K562 (cell line): ENCODE data around the gene NVL. TPM values are rescaled to one million over a fixed set of nuclear protein-coding genes. Genes with fewer than 3 reads are reported as not detected.

ENCODE experiments used
- CBX5 ChIP-seq: IDR thresholded peaks from 2 replicates; pipeline ENCODE4 v1.6.1; 2014; ENCODE audit warnings: low read depth, borderline replicate concordance
- EHMT2 ChIP-seq: fragments of 450-650 bp; IDR thresholded peaks from 2 replicates; pipeline ENCODE4 v1.6.1; 2018; ENCODE audit warnings: antibody characterized with exemption
- HLTF ChIP-seq: fragments of 450-650 bp; IDR thresholded peaks from 2 replicates; pipeline ENCODE4 v1.6.1; 2016
- HMGN3 ChIP-seq: IDR thresholded peaks from 2 replicates; pipeline ENCODE4 v1.6.1; 2011; ENCODE audit warnings: borderline replicate concordance, low read depth, mild to moderate bottlenecking, mixed read lengths, low read length; ENCODE audit not compliant: insufficient read length; ENCODE audit errors: extremely low read depth
- MCM2 ChIP-seq: fragments of 450-650 bp; IDR thresholded peaks from 2 replicates; pipeline ENCODE4 v1.6.1; 2017; ENCODE audit warnings: low read depth, mild to moderate bottlenecking
- MCM7 ChIP-seq, 2 experiments: fragments of 450-650 bp; IDR thresholded peaks; 2 replicates each; pipeline ENCODE4 v1.6.1; 2016 to 2018
- RBM17 ChIP-seq: fragments of 200-400 bp; formaldehyde crosslinking; IDR thresholded peaks from 2 replicates; pipeline ENCODE4 v1.6.1; 2017; ENCODE audit warnings: low read depth, mild to moderate bottlenecking, low read length, borderline replicate concordance
- SP1 ChIP-seq: sonication (generic); formaldehyde crosslinking; IDR thresholded peaks from 2 replicates; pipeline ENCODE4 v1.8.1; 2022; ENCODE audit warnings: mild to moderate bottlenecking, missing genetic modification reagents
- SRSF9 ChIP-seq: fragments of 200-400 bp; formaldehyde crosslinking; IDR thresholded peaks from 2 replicates; pipeline ENCODE4 v1.6.1; 2017; ENCODE audit warnings: low read depth, low read length, borderline replicate concordance
- STAT5A ChIP-seq: IDR thresholded peaks from 2 replicates; pipeline ENCODE4 v1.6.1; 2012; ENCODE audit warnings: low read length, inconsistent platforms, borderline replicate concordance
- TAF7 ChIP-seq: fragments of 450-650 bp; IDR thresholded peaks from 2 replicates; pipeline ENCODE4 v1.6.1; 2016; ENCODE audit warnings: missing genetic modification characterization, missing compliant biosample characterization
- TCFL5 ChIP-seq: fragments of 250-450 bp; sonication (Bioruptor Pico); conservative IDR thresholded peaks from 2 replicates; pipeline ENCODE4 v1.6.1; 2021; ENCODE audit warnings: mild to moderate bottlenecking, moderate library complexity, matching md5 sums
- TFAM ChIP-seq: fragments of 250-450 bp; sonication (Bioruptor Pico); conservative IDR thresholded peaks from 2 replicates; pipeline ENCODE4 v1.5.0; 2021; ENCODE audit warnings: mild to moderate bottlenecking, moderate library complexity
- XRCC5 ChIP-seq: fragments of 200-400 bp; formaldehyde crosslinking; IDR thresholded peaks from 2 replicates; pipeline ENCODE4 v1.6.1; 2017; ENCODE audit warnings: low read depth, mild to moderate bottlenecking, low read length
- ZFPM2 ChIP-seq: fragments of 250-450 bp; sonication (Bioruptor Pico); IDR thresholded peaks from 2 replicates; pipeline ENCODE4 v1.5.1; 2022; ENCODE audit warnings: mild to moderate bottlenecking
- ZKSCAN1 ChIP-seq: fragments of 150-350 bp; IDR thresholded peaks from 2 replicates; pipeline ENCODE4 v1.6.1; 2016; ENCODE audit warnings: low read depth, low read length
- ZNF316 ChIP-seq: fragments of 450-650 bp; IDR thresholded peaks from 2 replicates; pipeline ENCODE4 v1.6.1; 2016
- polyA plus RNA-seq, 8 experiments: library from polyadenylated mRNA; depleted of rRNA in 4 of 8; stranded (reverse) in 5 of 8; unstranded in 3 of 8; fragments of >200 nt; fragmentation: Nextera tagmentation in 2 of 8; fragmentation: Illumina TruSeq in 1 of 8; extraction: Ambion mirVana in 2 of 8; extraction: Trizol in 1 of 8; gene quantifications; 2 replicates each; pipeline versions ENCODE4 v1.2.1 to v1.2.3, GENCODE V29; 2011 to 2014; ENCODE audit warnings: inconsistent platforms in 1 of 8, missing spikeins in 1 of 8
- total RNA-seq, 7 experiments: library from RNA; depleted of rRNA in 6 of 7; stranded (reverse); fragments of >200 nt in 6 of 7; fragmentation: Illumina TruSeq in 2 of 7; extraction: Trizol in 2 of 7; gene quantifications; 2 replicates each; pipeline versions ENCODE4 v1.2.1 to v1.2.3, GENCODE V29; 2011 to 2021; ENCODE audit warnings: low replicate concordance in 1 of 7
- TF ChIP-seq, protein P1 (sequence below): fragments of 250-450 bp; sonication (Bioruptor Pico); IDR thresholded peaks from 2 replicates; pipeline ENCODE4 v1.4.0; 2020; ENCODE audit warnings: borderline replicate concordance
- TF ChIP-seq, protein P2 (sequence below): fragments of 250-450 bp; sonication (Bioruptor Pico); IDR thresholded peaks from 2 replicates; pipeline ENCODE4 v1.8.0; 2022; ENCODE audit warnings: inconsistent platforms, mild to moderate bottlenecking, moderate library complexity, borderline replicate concordance
- TF ChIP-seq, protein P3 (sequence below): fragments of 450-650 bp; formaldehyde crosslinking; IDR thresholded peaks from 2 replicates; pipeline ENCODE4 v1.4.0; 2022; ENCODE audit warnings: missing genetic modification characterization
- TF ChIP-seq, protein P4 (sequence below): fragments of 450-650 bp; formaldehyde crosslinking; IDR thresholded peaks from 2 replicates; pipeline ENCODE4 v1.4.0; 2020; ENCODE audit warnings: mild to moderate bottlenecking, mixed read lengths
- TF ChIP-seq, protein P5 (sequence below), 2 experiments: fragments of 200-800 bp in 1 of 2; sonication (Bioruptor generic) in 1 of 2; sonication (generic) in 1 of 2; formaldehyde crosslinking in 1 of 2; IDR thresholded peaks in 1 of 2; conservative IDR thresholded peaks in 1 of 2; 2 replicates each; pipeline versions ENCODE4 v1.5.0 to v1.6.1; 2016 to 2020; ENCODE audit warnings: missing compliant biosample characterization in 1 of 2, missing genetic modification characterization in 1 of 2, missing genetic modification reagents in 1 of 2

NVL gene
- total and polyA plus RNA-seq, 9 of the 15 experiments (the other 6 are each of a cell fraction or from before 2014, with no cell fraction given) = 32.5 to 86.6 (median 62.9) TPM

DNA sequence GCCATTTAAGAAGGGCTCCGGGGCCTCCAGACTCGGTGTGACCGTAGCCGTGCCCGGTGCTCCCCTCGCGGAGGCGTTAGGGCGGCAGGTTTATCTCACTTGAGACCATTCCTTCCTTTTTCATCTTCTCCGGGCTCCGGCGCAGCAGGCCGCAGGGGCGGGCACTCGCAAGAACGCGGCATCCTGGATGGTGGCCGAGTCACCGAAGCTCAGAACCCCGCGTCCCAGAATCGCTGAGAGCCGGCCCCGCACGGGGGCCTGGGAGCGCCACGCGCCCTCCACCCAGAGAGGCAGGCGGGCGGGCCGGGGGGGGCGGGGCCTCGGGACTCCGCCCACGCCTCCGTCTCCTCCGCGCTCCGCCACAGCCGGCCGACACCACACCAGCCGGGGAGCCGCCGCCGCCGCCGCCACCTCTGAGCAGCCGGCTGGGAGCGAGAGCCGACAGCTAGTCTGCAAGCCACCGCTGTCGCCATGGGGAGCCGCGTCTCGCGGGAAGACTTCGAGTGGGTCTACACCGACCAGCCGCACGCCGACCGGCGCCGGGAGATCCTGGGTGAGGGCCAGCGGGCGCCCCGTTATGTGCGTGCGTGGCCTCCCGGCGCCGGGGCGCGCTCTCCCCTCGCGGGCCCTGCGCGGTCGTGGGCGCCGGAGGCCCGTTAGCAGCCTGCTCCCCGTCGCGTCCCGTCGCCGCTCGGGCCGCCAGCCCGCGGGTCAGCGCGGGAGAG is 146.9 kb downstream of the NVL start, which contains the start of gene DEGS1 (continued):
- TF ChIP-seq, protein P1, sequence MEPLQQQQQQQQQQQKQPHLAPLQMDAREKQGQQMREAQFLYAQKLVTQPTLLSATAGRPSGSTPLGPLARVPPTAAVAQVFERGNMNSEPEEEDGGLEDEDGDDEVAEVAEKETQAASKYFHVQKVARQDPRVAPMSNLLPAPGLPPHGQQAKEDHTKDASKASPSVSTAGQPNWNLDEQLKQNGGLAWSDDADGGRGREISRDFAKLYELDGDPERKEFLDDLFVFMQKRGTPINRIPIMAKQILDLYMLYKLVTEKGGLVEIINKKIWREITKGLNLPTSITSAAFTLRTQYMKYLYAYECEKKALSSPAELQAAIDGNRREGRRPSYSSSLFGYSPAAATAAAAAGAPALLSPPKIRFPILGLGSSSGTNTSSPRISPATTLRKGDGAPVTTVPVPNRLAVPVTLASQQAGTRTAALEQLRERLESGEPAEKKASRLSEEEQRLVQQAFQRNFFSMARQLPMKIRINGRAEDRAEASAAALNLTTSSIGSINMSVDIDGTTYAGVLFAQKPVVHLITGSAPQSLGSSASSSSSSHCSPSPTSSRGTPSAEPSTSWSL = no peak
- no peak for TF ChIP-seq RBM17
- TF ChIP-seq XRCC5 = 0 out of 2 replicates have a peak, but pooled peaks have one; percentile 63
- peak; percentile 60 for TF ChIP-seq SP1 (CRISPR knock-in tag)
- TF ChIP-seq, protein P2, sequence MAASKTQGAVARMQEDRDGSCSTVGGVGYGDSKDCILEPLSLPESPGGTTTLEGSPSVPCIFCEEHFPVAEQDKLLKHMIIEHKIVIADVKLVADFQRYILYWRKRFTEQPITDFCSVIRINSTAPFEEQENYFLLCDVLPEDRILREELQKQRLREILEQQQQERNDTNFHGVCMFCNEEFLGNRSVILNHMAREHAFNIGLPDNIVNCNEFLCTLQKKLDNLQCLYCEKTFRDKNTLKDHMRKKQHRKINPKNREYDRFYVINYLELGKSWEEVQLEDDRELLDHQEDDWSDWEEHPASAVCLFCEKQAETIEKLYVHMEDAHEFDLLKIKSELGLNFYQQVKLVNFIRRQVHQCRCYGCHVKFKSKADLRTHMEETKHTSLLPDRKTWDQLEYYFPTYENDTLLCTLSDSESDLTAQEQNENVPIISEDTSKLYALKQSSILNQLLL (CRISPR knock-in tag) = no peak
- TF ChIP-seq, protein P3, sequence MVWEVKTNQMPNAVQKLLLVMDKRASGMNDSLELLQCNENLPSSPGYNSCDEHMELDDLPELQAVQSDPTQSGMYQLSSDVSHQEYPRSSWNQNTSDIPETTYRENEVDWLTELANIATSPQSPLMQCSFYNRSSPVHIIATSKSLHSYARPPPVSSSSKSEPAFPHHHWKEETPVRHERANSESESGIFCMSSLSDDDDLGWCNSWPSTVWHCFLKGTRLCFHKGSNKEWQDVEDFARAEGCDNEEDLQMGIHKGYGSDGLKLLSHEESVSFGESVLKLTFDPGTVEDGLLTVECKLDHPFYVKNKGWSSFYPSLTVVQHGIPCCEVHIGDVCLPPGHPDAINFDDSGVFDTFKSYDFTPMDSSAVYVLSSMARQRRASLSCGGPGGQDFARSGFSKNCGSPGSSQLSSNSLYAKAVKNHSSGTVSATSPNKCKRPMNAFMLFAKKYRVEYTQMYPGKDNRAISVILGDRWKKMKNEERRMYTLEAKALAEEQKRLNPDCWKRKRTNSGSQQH (CRISPR knock-in tag) = no peak
- TF ChIP-seq SRSF9 = no peak
- no peak for TF ChIP-seq MCM2
- TF ChIP-seq HMGN3 = peak; percentile 45
- no peak for TF ChIP-seq STAT5A
- TF ChIP-seq HLTF = no peak
- peak; percentile 56; the same call in 1 of the 2 replicates for TF ChIP-seq TAF7 (tag)
- TF ChIP-seq ZNF316 = no peak
- no peak for TF ChIP-seq CBX5
- TF ChIP-seq MCM7 (IDR thresholded peaks at IDR 0.05) = no peak
- no peak for TF ChIP-seq EHMT2
- TF ChIP-seq ZKSCAN1 = no peak
- TF ChIP-seq, protein P4, sequence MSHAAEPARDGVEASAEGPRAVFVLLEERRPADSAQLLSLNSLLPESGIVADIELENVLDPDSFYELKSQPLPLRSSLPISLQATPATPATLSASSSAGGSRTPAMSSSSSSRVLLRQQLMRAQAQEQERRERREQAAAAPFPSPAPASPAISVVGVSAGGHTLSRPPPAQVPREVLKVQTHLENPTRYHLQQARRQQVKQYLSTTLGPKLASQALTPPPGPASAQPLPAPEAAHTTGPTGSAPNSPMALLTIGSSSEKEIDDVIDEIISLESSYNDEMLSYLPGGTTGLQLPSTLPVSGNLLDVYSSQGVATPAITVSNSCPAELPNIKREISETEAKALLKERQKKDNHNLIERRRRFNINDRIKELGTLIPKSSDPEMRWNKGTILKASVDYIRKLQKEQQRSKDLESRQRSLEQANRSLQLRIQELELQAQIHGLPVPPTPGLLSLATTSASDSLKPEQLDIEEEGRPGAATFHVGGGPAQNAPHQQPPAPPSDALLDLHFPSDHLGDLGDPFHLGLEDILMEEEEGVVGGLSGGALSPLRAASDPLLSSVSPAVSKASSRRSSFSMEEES (CRISPR knock-in tag) = no peak
- no peak for TF ChIP-seq TCFL5 (CRISPR knock-in tag)
- TF ChIP-seq, protein P5, sequence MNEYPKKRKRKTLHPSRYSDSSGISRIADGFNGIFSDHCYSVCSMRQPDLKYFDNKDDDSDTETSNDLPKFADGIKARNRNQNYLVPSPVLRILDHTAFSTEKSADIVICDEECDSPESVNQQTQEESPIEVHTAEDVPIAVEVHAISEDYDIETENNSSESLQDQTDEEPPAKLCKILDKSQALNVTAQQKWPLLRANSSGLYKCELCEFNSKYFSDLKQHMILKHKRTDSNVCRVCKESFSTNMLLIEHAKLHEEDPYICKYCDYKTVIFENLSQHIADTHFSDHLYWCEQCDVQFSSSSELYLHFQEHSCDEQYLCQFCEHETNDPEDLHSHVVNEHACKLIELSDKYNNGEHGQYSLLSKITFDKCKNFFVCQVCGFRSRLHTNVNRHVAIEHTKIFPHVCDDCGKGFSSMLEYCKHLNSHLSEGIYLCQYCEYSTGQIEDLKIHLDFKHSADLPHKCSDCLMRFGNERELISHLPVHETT (CRISPR knock-in tag; conservative IDR thresholded peaks at IDR 0.05 in 1 of 2, IDR thresholded peaks at IDR 0.05 in 1 of 2) = peak in 1 of 2 experiments; percentile 81; a peak in 2 of 4 replicates
- TF ChIP-seq TFAM = no peak
- TF ChIP-seq ZFPM2 (CRISPR knock-in tag) = no peak
